Effector memory CD4-positive, alpha-beta T cell (primary cell): ENCODE data around the gene PPP2R5B.

Experiments
- DNase-seq, 3 donors: peaks; one replicate each; pipeline ENCODE4 v3.0.0-alpha.2; 2020
- H3K27ac ChIP-seq: 2 replicates; pipeline ENCODE4 v1.7.0; 2013; ENCODE audit warnings: mild to moderate bottlenecking, low read length, moderate library complexity; ENCODE audit not compliant: insufficient read depth, poor library complexity, severe bottlenecking
- H3K27me3 ChIP-seq: replicated peaks from 2 replicates; pipeline ENCODE4 v1.7.0; 2013; ENCODE audit warnings: mild to moderate bottlenecking, low read length; ENCODE audit not compliant: insufficient read depth, control insufficient read depth, poor library complexity, severe bottlenecking
- H3K36me3 ChIP-seq: 2 replicates; pipeline ENCODE4 v1.7.0; 2013; ENCODE audit warnings: mild to moderate bottlenecking, low read length, moderate library complexity; ENCODE audit not compliant: control insufficient read depth, insufficient read depth
- H3K4me1 ChIP-seq: 2 replicates; pipeline ENCODE4 v1.7.0; 2013; ENCODE audit warnings: low read length, mild to moderate bottlenecking; ENCODE audit not compliant: control insufficient read depth, insufficient read depth, poor library complexity, severe bottlenecking
- H3K4me3 ChIP-seq: 2 replicates; pipeline ENCODE4 v1.7.0; 2013; ENCODE audit warnings: low read length, low read depth, mild to moderate bottlenecking; ENCODE audit not compliant: insufficient read depth, poor library complexity, severe bottlenecking
- H3K9me3 ChIP-seq: 2 replicates; pipeline ENCODE4 v1.7.0; 2013; ENCODE audit warnings: mild to moderate bottlenecking, low read length, moderate library complexity; ENCODE audit not compliant: control insufficient read depth

The PPP2R5B gene

GRCh38 chr11:64888729-64889511 is 35.6 kb upstream of the PPP2R5B start:
- Histone ChIP-seq H3K27ac (no peak overlapping the region), H3K9me3 (no peaks in the 10 kb centered on the region), H3K27me3 (no peaks in the 10 kb centered on the region), H3K4me3 (no peak overlapping the region), H3K4me1 (peaks cover 21% of the 10 kb centered on the region), H3K36me3 (no peaks in the 10 kb centered on the region)
- DNase-seq = no peak

- no peaks in the 10 kb centered on the region for H3K27me3 ChIP-seq
- H3K27ac ChIP-seq = no peak overlapping the region
- H3K9me3 ChIP-seq = no peaks in the 10 kb centered on the region
- peaks cover 17% of the 10 kb centered on the region for H3K4me1 ChIP-seq
- H3K36me3 ChIP-seq = peaks cover 6% of the 10 kb centered on the region
- DNase-seq = no peak
- H3K4me3 ChIP-seq = no peak overlapping the region
Measured at GRCh38 chr11:64890522-64890939, 34.0 kb upstream of the PPP2R5B start.

DNA sequence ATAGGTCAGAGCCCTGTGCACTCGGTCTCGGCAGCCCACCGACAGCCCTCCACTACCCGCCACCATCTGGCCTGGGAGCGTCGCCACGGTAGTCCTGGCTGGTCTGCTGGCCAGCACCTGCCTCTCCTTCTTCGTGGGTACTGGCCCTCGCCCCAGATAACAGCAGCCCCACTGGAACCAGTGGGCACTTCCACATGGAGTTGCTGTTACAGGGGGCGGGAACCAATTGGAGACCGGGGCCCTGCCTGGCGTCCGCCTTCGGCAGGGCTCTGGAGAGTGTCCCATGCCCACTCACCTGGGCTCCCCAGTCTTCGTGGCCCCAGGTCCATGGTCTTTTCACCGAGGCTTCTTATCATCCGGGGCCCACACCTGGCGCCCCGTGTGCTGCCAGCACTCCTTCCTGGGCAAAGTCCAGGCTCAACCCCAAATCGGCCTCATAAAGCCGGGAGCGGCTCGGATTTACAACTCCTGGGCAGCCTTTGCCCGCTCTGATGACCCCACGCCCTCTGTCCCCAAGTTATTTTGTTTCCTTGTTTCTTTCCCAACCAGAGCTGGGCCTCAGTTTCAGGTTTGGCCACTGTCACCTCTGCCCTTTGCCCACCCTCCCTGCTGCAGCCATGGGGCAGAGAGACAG is 33.2 kb upstream of the PPP2R5B start:
- no peak overlapping the region for H3K4me3 ChIP-seq

GRCh38 chr11:64891880-64892279 is 32.6 kb upstream of the PPP2R5B start:
- peaks cover 11% of the 10 kb centered on the region for H3K4me1 ChIP-seq
- no peak overlapping the region for H3K4me3 ChIP-seq
- H3K27me3 ChIP-seq = no peaks in the 10 kb centered on the region
- no peak for DNase-seq
- no peaks in the 10 kb centered on the region for H3K9me3 ChIP-seq
- H3K36me3 ChIP-seq = peaks cover 12% of the 10 kb centered on the region
- no peak overlapping the region for H3K27ac ChIP-seq

More for the DNA sequence above, 33.2 kb upstream of the PPP2R5B start:
- Histone ChIP-seq H3K9me3 (no peaks in the 10 kb centered on the region), H3K27me3 (no peaks in the 10 kb centered on the region), H3K27ac (no peak overlapping the region), H3K36me3 (peaks cover 12% of the 10 kb centered on the region), H3K4me1 (peaks cover 11% of the 10 kb centered on the region)
- no peak for DNase-seq

GRCh38 chr11:64892411-64892831 is 32.1 kb upstream of the PPP2R5B start:
- Histone ChIP-seq H3K4me1 (peaks cover 9% of the 10 kb centered on the region), H3K36me3 (peaks cover 16% of the 10 kb centered on the region), H3K4me3 (no peak overlapping the region), H3K9me3 (no peaks in the 10 kb centered on the region), H3K27ac (no peak overlapping the region), H3K27me3 (no peaks in the 10 kb centered on the region)
- no peak for DNase-seq

DNA sequence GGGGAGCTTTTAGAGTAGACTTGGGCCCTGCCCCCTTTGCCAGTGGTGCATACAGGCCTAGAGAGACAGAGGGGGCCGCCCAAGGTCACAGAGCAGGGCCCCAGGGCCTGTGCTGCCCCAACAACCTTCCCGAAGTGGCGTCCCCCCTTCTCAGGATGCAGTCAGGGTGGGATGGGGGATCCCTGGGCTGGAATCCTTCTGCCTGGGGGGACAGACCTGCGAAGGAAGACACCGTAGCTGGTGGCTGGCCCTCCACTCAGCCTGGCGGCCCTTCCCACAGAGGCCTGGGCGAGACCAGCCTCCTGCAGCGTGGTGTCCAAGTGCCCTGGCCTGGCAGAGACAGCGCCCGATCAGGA is 31.7 kb upstream of the PPP2R5B start:
- no peak for DNase-seq
- no peaks in the 10 kb centered on the region for H3K27me3 ChIP-seq
- H3K9me3 ChIP-seq = no peaks in the 10 kb centered on the region
- peaks cover 20% of the 10 kb centered on the region for H3K36me3 ChIP-seq
- no peak overlapping the region for H3K4me3 ChIP-seq
- no peak overlapping the region for H3K27ac ChIP-seq
- peaks cover 5% of the 10 kb centered on the region for H3K4me1 ChIP-seq

DNA sequence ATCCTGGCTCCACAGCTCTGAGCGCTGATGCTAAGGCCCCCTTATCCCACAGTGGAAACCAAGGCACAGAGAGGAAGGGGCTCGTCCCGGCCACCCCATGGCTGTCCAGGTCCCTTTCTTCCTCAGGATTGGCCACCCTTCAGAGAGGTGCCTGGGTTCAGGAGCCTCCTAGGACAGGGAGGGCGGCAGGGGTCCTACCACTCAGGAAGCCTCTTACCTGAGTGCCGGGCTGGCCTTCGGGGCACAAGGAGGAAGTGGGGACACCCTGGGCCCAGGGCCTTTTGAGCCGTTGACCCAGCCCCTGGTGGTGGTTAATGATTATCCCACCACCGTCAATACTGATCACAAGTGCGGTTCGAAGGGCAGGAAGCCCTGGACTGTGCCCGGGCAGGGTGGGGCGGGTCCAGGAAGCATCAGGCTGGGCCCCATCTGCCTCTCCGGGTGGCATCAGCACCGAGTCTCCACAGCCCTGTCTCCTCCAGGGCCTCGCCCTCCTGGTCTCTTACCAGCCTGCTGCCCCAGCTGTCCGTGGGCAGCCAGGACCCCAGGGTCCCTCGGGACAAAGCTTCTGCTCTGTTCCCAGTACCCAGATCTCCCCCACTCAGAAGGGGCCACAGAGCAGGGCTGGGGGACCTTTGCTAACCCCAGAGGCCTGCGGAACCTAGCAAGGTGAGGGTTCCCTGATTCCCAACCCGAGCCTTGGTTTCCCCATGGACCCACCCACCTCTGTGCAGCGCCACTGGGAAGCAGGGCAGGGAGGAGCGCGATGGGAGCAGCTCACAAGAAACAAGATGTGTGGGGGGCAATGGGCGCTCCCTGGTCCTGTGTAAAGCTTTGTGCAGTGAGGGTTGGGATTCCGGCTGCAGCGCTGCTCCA is 31.1 kb upstream of the PPP2R5B start:
- Histone ChIP-seq H3K9me3 (no peaks in the 10 kb centered on the region), H3K27me3 (no peaks in the 10 kb centered on the region), H3K4me1 (peaks cover under 1% of the 10 kb centered on the region), H3K4me3 (no peak overlapping the region), H3K36me3 (peaks cover 26% of the 10 kb centered on the region), H3K27ac (no peak overlapping the region)
- DNase-seq = no peak

DNA sequence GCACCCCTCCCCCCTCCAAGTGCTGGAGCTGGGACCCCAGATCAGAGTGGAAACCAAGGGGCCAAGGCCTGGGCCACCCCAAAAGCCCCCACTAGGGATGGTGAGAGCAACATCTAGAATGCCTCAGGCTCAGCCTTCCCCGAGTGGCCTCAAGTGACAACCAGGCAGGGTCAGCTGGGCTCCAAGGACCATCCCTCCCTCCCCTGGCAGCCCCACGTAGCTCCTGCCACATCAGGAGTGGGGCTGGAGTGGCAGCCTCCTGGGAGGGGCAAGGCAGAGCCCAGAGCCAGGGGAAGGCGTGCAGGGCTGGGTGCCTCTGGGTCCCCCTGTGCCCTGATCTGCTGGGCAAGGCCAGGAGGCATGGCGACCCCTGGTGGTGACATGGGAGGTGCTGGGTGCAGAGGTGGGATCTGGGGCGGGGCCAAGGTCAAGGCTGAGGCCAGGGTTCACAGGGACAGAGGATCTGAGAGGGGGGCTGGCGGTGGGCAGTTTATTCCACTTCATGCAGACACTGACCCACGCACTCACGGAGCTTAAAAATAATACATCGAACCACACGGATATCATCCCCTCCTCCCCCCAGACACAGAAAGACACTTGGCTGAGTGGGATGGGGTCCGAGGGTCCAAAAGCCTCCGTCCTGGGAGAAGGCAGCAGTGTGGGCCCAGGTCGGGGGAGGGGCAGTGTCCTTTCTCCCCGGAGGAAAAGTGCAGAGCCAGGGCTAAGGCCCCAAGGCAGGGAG is 30.2 kb upstream of the PPP2R5B start:
- Histone ChIP-seq H3K4me1 (no peaks in the 10 kb centered on the region), H3K4me3 (no peak overlapping the region), H3K27ac (no peak overlapping the region), H3K9me3 (no peaks in the 10 kb centered on the region), H3K36me3 (peaks cover 30% of the 10 kb centered on the region), H3K27me3 (no peaks in the 10 kb centered on the region)
- peak; percentile 71 to 83 (median 81) for DNase-seq

DNA sequence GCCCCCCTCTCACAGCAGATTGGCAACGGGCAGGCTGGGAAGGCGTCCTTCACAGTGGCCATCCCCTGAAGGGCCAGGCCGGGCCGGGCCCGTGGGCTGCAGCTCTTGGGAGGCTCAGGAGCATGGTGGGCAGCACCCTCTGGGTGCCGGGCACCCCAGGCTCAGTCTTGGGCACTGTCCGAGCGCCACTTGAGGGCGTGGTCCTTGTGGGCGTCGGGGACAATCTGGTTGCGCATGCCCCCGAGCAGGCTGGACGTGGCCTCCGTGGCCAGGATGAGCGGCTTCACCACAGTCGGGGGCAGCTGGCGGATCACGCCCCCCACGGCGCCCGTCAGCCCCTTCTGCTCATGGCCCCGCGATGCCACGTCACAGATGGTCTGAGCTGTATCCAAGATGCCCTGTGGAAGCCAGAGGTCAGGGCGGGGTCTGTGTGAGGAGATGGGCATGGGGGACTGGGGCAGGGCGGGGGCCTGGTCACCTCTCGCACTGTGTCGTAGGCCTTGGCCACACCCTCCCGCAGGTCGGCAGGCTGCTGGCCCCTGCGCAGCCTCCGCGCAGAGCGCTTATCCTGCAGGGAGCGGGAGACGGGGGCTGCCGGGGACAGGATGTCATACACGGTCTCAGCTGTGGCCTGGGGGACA is 29.6 kb upstream of the PPP2R5B start:
- DNase-seq = no peak
- Histone ChIP-seq H3K9me3 (no peaks in the 10 kb centered on the region), H3K27ac (no peak overlapping the region), H3K27me3 (no peaks in the 10 kb centered on the region), H3K36me3 (peaks cover 30% of the 10 kb centered on the region), H3K4me3 (no peak overlapping the region), H3K4me1 (peaks cover 5% of the 10 kb centered on the region)
